GM19372 (cell line): ENCODE results near the gene MALAT1.

Experiments used
- ATAC-seq: cut with Tn5 transposase; IDR thresholded peaks from one replicate; pipeline ENCODE4 v1.9.1; 2021; ENCODE audit warnings: mild to moderate bottlenecking, low read depth, moderate library complexity; ENCODE audit not compliant: unreplicated experiment

Gene MALAT1

GRCh38 chr11:65478388-65479183 lies 20.3 kb upstream of the MALAT1 start:
- no peak for ATAC-seq

DNA sequence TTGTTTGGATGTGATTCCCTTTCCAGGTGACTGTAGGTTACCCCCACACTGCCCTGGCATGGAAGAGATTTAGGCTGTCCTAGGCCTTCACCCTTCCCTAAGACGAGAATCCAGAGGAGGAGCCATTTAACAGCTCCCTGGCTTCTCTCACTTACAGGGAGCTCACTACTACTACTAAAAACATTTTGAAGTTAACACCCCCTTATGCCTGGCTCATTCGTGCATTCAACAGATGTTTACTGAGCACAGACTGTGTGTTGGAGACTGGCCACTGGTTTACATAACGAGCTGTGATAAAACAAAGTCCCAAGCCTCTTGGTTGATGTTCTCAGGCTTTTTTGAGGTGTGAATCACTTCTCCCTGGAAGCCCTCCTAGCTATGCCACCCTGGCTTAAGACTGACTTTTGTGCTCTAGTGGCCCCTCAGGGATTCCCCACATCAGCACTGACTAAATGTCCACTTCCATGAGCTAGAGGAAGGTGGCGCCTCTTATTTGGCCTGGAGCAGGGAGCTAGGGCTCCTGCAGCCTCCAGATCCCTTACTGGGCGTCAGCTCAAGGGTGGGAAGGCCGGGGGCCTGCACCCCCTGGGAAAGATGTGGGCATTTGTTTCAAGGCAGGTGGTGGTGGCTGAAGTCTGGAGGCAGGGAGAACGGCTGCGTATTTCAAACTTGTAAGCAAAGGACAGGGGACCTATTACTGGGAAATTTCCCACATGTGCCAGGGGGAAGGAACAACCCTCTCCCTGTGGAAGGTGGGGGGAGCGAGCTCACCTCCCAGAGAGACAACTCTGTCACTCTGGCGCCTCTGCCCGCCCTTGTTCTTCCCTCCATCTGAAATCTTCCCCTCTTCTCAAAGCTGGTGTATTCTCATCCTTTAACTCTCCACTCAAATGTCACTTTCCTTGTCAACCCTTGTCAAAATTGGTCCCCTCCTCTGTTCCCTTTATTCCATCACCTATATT lies 19.4 kb upstream of the MALAT1 start:
- ATAC-seq: no peak

GRCh38 chr11:65482306-65482850 lies 16.5 kb upstream of the MALAT1 start:
- no peak for ATAC-seq

DNA sequence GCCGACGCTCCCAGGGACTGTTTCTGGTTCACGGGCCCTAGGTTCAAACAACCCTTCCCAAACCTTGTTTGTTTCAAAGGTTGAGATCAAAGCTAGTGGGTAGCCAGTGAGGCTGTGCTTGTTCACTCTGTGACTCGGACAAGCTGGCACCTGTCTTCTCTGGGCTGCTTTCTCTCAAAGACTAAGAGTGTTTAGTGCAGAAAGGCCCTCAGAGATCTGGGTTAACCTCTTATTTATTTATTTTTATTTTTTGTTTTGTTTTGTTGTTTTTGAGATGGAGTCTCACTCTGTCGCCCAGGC lies 13.0 kb upstream of the MALAT1 start:
- ATAC-seq: no peak

DNA sequence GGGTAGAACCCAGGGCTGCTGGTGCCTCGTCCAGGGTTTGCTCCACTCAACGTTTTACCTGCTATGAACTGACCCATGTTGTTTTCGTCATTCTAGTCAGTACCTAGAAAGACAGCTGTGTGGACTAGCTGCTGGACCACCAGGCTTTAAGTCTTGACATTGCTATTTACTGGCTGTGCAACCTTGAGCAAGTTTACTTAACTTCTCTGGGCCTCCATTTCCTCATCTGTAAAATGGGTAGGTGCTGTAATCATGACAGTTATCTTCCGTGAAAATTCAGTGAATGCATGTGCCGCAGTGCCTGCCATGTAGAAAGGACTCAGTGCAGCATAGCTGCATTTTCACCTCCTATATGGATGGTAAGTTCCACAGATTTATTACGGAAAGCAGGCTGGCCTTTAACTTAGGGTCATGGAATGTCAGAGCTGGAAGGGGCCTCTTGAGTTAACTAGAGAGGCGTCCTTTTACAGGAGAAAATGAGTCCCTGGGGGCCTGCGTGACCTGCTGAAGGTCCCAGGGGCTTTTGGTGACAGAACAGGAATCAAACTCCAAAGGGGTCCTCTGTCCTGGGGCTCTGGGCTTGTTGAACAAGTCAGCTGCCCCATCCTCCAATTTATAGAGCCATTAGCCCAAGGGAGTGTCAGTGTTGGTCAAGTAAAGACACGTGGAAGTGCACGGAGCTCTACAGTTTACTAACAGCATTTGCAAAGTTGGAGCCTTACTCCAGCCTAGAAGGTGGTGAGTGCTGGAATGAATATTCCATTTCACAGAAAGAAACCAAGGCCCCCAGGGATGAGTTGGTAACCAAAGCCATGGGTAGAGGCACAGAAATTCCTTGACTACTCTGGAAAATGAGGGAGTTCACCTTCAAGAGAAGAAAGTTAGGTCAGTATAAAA lies 12.0 kb upstream of the MALAT1 start:
- no peak for ATAC-seq

- ATAC-seq: no peak
These were observed 11.2 kb upstream of the MALAT1 start for GRCh38 chr11:65487467-65488272.

- no peak for ATAC-seq
These were observed 10.4 kb upstream of the MALAT1 start for GRCh38 chr11:65488273-65489034.

- ATAC-seq: no peak
These were observed 9.7 kb upstream of the MALAT1 start for GRCh38 chr11:65489035-65489705.

- no peak for ATAC-seq
These were observed 9.0 kb upstream of the MALAT1 start for GRCh38 chr11:65489706-65490320.

DNA sequence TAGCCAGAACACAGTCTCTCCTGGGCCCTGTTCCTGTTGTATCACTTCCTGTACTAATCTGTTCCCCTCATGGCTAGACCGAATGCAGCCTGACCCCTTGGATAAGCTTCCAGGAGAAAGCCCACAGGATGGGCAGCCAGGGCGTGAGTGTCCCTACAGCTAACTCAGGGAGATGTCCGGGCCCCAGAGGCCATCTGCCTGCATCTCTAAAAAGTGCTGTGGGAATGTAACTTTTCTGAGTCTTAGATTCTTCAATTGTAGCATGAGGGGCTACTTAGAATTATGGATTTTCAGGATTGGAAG lies 7.7 kb upstream of the MALAT1 start:
- no peak for ATAC-seq

DNA sequence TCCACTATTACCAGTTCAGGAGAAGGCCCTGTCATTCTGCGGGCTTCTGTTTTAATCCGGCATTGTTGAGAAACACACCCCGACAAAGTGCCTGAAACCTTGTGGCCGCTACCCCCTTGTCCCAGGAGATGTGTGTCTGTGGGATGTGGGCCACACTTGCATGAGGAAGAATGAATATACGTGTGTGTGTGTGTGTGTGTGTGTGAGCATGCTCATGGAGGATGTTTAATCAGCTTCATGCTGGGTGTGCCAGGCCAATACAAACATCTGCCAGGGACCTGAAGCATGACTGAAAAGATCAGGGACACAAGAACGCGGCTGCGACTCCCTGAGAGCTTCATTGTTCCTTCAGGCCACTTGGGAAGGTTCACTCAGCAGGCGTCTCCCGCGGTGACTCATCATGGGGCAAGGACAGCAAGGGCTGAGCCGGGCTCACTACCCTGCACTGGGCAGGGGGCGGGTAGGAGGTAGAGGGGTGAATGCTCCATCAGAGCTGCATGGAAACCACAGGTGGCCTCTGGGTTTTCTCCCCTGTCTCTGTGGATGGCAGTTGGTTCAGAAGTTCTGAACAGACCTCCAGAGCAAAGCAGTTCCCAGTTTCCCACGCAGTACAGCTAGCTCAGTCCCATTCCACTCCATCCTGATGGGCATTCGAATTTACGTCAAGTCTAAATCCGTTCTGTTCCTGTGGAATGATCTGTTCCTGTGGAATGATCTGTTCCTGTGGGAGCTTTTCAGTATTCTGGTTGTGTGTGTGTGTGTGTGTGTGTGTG lies 7.0 kb upstream of the MALAT1 start:
- ATAC-seq: no peak

- no peak for ATAC-seq
These were observed 6.5 kb upstream of the MALAT1 start for GRCh38 chr11:65492387-65492636.

DNA sequence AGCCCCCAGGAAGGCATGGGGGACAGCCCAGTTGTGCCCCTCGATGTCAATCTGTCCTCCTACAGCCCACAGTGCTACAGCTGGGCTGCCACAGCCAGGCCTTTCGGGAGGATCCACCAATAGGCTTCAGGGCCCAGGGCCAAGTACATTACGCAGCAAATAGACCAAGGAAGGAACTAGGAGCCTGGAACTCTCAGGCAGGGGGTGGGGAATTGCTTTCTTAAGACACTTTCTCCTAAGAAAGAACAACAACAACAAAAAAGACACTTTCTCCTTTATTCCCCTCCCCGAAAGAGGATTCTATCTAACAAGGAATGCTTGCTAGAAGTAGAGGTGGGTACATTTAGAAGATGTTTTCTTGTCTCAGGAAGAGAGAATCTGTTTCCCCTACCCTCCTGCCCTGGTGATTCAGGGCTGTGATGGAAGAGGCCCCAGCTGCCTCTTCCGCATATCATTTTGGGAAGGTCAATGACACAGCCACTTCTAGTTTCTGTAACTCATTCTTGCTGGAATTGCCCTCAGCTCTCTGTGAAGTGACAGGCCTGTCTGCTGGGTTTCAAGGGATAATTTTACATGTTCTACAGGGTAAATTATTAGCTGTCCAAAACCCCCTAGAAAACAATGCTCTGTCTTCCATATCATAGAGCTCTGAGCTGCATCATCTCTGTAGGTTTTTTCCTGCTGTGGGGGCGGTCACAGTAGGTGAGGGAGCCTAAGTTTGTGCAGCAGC lies 6.0 kb upstream of the MALAT1 start:
- no peak for ATAC-seq

- no peak for ATAC-seq
These were observed 5.3 kb upstream of the MALAT1 start for GRCh38 chr11:65493367-65494176.

- ATAC-seq: no peak
These were observed 2.3 kb upstream of the MALAT1 start for GRCh38 chr11:65496304-65497140.
